ENCODE results near the gene HSFX3. TPM values are rescaled to one million over a fixed set of nuclear protein-coding genes. Genes with fewer than 3 reads are reported as not detected.

HSFX3 gene
- total RNA-seq, 2 donors from 2014 or later = not detected

DNA sequence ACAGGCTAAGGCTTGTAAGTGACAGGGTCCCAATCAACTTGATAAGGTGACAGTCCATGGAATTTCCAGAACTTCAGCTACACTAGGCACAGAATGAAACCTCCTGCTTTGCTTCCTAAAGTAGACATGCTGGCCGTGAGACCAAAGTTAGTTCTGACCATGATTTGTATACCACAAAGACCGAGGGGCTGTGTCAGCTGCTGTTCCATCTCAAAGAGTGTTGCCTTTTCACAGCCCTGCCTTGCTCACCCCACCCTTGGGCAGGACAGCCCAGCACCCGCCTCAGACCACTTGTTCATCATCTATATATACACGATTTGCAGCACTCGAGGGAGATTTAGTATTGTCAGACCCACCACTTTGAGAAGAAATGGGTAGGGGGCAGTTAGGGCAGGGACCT, 50.0 kb downstream of the HSFX3 start:
- H3K9me3 ChIP-seq = no peaks in the 10 kb centered on the region
- TF ChIP-seq, protein P1, sequence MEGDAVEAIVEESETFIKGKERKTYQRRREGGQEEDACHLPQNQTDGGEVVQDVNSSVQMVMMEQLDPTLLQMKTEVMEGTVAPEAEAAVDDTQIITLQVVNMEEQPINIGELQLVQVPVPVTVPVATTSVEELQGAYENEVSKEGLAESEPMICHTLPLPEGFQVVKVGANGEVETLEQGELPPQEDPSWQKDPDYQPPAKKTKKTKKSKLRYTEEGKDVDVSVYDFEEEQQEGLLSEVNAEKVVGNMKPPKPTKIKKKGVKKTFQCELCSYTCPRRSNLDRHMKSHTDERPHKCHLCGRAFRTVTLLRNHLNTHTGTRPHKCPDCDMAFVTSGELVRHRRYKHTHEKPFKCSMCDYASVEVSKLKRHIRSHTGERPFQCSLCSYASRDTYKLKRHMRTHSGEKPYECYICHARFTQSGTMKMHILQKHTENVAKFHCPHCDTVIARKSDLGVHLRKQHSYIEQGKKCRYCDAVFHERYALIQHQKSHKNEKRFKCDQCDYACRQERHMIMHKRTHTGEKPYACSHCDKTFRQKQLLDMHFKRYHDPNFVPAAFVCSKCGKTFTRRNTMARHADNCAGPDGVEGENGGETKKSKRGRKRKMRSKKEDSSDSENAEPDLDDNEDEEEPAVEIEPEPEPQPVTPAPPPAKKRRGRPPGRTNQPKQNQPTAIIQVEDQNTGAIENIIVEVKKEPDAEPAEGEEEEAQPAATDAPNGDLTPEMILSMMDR (IDR thresholded peaks at IDR 0.05) = no peak
- no peak for ATAC-seq (ENCODE audit: insufficient number of reproducible peaks, low FRiP score, low read depth)
- no peak for DNase-seq (ENCODE audit: low spot score)
- H3K36me3 ChIP-seq = peaks cover 15% of the 10 kb centered on the region
- peaks cover 0 to 13% of the 10 kb centered on the region in 2 donors for H3K4me1 ChIP-seq (ENCODE audit: control insufficient read depth in 1 of 2, low read depth in 2 of 2)
- H3K27ac ChIP-seq = no peak overlapping the region
- H3K4me3 ChIP-seq = no peak overlapping the region
- no peaks in the 10 kb centered on the region for H3K27me3 ChIP-seq (replicated peaks; ENCODE audit: insufficient read depth)

DNA sequence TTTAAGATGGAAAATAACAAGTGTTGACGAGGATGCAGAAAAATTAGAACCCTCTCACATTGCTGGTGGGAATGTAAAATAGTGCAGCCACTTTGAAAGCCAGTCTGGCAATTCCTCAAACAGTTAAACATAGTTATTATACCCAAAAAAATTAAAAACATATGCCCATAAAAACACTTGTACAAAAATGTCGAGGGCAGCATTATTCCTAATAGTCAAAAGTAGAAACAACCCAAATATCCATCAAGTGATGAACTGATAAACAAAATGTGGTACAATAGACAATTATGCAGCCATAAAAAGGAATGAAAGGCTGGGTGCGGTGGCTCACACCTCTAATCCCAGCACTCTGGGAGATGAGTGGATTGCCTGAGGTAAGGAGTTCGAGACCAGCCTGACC, 51.0 kb downstream of the HSFX3 start:
- Histone ChIP-seq H3K36me3 (peaks cover 25% of the 10 kb centered on the region), H3K9me3 (no peaks in the 10 kb centered on the region)
- no peak for DNase-seq (ENCODE audit: low spot score)

More for the DNA sequence above, 51.0 kb downstream of the HSFX3 start:
- H3K4me1 ChIP-seq (ENCODE audit: control insufficient read depth in 1 of 2, low read depth in 2 of 2) = peaks cover 0 to 13% of the 10 kb centered on the region in 2 donors
- no peak for ATAC-seq (ENCODE audit: insufficient number of reproducible peaks, low FRiP score, low read depth)
- TF ChIP-seq, protein P1 (IDR thresholded peaks at IDR 0.05) = no peak
- no peak overlapping the region for H3K4me3 ChIP-seq
- H3K27ac ChIP-seq = no peak overlapping the region
- H3K27me3 ChIP-seq (replicated peaks; ENCODE audit: insufficient read depth) = no peaks in the 10 kb centered on the region

Other genes with a start within 250 kb of the HSFX3 start
- gene IDS, start 44.6 kb downstream of the HSFX3 start, total RNA-seq = 100 to 1,000 TPM; 204 to 210 TPM
- gene EOLA1, start 8.9 kb downstream of the HSFX3 start, total RNA-seq = 10 to 100 TPM; 22.2 to 22.6 TPM
- gene MAGEA9B, start 37.5 kb upstream of the HSFX3 start, total RNA-seq = not detected
- gene HSFX2, start 45.4 kb upstream of the HSFX3 start, total RNA-seq = 1 to 10 TPM in 1 of 2 donors, under 1 TPM in 1; 0.54 to 1.3 TPM
- gene TMEM185A, start 81.9 kb upstream of the HSFX3 start, total RNA-seq = 10 to 100 TPM; 17.6 to 21.5 TPM
- gene MAGEA11, start 162.1 kb upstream of the HSFX3 start, total RNA-seq = not detected
- gene HSFX1, start 224.1 kb upstream of the HSFX3 start, total RNA-seq = 1 to 10 TPM in 1 of 2 donors, under 1 TPM in 1; 0.54 to 2.0 TPM
- gene MAGEA9, start 232.0 kb upstream of the HSFX3 start, total RNA-seq = not detected

Data from thoracic aorta (tissue), 2 donors.